Sciatic nerve (tissue), 2 donors: Measurements from ENCODE around the gene TBC1D10B. TPM values are rescaled to one million over a fixed set of nuclear protein-coding genes. Genes with fewer than 3 reads are reported as not detected.

Experiments used
- ATAC-seq: fragments of 200-7000 bp; cut with Tn5 transposase; one replicate; pipeline ENCODE4 v1.9.1; 2020; ENCODE audit warnings: mild to moderate bottlenecking, moderate library complexity
- DNase-seq: peaks from one replicate; pipeline ENCODE4 v3.0.0-alpha.2; 2020; ENCODE audit warnings: low spot score
- intact Hi-C: fragments of 100-400 bp; cut with DNase I; formaldehyde crosslinking; loops from one replicate; pipeline ENCODE4 v1.14.2; 2022
- total RNA-seq: library from RNA; stranded (reverse); fragmentation: NEBNext Ultra II Directional; extraction: Animal tissue kit (Norgen Biotek cat#: 25700); gene quantifications from one replicate; pipeline ENCODE4 v1.2.1, GENCODE V29; 2021
- donor health status: DM: no; HTN: no; CAD: no.
- donor health status: DM: no; HTN: no; CAD: no.

TBC1D10B gene
- total RNA-seq: 39.6 TPM

GRCh38 chr16:30370456-30371247, at the start of gene TBC1D10B:
Gene TBC1D10B, minus strand, starts transcription at chr16:30370494. Its CDS starts 311 bp downstream, at chr16:30370183.
- DNase-seq (peak; percentile 99), ATAC-seq (peak; percentile 97)
- intact Hi-C loops: no loop called here

GRCh38 chr16:30418350-30419181, 48.3 kb upstream of the TBC1D10B start:
- DNase-seq (no peak), ATAC-seq (peak; percentile 16)
- intact Hi-C loops: no loop called here

DNA sequence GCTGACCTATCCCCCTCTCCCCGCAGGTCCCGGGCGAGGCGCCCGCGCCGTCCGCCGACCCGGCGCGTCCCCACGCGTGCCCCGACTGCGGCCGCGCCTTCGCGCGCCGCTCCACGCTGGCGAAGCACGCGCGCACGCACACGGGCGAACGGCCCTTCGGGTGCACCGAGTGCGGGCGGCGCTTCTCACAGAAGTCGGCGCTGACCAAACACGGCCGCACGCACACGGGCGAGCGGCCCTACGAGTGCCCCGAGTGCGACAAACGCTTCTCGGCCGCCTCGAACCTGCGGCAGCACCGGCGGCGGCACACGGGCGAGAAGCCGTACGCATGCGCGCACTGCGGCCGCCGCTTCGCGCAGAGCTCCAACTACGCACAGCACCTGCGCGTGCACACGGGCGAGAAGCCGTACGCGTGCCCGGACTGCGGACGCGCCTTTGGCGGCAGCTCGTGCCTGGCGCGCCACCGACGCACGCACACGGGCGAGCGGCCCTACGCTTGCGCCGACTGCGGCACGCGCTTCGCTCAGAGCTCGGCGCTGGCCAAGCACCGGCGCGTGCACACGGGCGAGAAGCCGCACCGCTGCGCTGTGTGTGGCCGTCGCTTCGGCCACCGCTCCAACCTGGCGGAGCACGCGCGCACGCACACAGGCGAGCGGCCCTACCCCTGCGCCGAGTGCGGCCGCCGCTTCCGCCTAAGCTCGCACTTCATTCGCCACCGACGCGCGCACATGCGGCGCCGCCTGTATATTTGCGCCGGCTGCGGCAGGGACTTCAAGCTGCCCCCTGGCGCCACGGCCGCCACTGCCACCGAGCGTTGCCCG, 47.4 kb upstream of the TBC1D10B start:
- DNase-seq (peak; percentile 86), ATAC-seq (peak; percentile 95)
- intact Hi-C loops: no loop called here

- ATAC-seq: no peak
- DNase-seq: no peak
- intact Hi-C loops: no loop called here
Observed at GRCh38 chr16:30416624-30417528, 46.6 kb upstream of the TBC1D10B start.

DNA sequence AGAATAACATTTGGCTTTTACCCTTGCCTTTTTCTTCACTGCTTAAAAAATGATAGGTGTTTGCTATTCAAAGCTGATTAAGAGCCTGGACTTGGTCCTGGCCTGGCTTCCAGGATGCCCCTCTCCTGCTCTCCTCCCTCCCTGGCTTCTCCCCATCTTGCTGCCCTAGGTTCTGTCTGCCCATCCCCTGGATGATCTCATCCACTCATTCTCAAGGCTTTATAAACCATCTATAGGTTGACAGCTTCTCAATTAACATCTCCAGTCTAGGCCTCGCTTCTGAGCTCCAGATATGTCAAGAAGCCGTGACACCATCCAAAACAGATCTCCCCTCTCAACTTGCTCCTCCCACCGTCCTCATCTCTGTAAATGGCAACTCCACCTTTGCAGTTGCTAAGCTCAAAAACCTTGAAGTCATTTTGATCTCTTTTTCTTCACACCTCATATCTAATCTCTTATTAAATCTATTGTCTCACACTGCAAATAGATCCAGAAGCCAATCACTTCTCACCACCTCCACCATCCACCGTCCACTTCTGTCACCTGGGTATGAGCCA, 45.8 kb upstream of the TBC1D10B start:
- DNase-seq (no peak), ATAC-seq (no peak)
- intact Hi-C loops: no loop called here

DNA sequence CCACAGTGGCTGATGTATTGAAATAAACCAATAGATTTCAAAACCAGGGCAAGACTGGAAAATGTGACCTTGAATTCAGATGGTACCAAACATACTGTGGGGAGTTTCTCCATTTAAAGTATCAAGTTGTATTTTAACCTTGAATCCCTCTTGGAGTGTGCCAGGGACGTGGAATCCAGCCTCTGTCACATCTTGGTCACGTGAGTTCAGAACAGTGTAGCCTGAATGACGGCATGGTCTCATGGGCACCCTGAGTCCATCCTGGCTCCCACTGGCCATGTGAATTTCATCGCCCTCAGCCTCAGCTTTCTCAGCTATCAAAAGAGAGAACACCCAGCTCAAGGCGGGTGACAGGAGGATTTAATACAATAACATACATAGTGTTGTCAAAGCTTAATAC, 43.9 kb upstream of the TBC1D10B start:
- intact Hi-C loops: no loop called here
- DNase-seq (no peak), ATAC-seq (no peak)

DNA sequence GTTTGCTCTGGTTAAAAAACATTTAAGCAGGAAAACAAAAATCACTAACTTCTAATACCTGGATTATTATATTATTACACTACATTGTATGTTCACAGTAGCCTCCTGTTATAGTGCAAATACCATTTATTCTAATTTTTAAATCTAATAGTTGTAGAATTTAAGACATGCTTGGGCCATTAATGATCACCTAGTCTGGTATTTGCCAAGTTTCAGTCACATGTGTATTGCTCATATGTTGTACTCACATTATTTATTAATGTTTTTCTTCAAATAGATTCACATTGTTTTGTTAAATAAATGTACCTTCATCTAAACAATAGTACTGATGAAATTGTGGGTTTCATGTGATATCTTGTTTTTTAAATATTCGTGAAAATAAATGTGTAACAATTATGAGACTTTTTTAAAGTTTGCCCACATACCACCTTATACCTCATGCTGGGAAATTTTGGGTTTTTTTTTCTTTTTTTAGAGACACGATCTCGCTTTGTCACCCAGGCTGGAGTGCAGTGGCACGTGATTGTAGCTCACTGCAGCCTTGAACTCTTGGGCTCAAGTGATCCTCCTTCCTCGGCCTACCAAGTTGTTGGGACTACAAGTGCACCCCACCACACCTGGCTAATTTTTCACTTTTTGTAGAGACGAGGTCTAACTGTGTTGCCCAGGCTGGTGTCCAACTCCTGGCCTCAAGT, 43.0 kb upstream of the TBC1D10B start:
- no peak for DNase-seq
- intact Hi-C loops: no loop called here
- ATAC-seq: no peak

- intact Hi-C loops: loop anchor here (10.0 kb wide), 1 partner anchor 315 kb away; the partner anchor contains the start of genes TBX6 and YPEL3
- ATAC-seq: peak; percentile 80
- peak; percentile 96 for DNase-seq
Observed at GRCh38 chr16:30409125-30410060, 39.1 kb upstream of the TBC1D10B start.

DNA sequence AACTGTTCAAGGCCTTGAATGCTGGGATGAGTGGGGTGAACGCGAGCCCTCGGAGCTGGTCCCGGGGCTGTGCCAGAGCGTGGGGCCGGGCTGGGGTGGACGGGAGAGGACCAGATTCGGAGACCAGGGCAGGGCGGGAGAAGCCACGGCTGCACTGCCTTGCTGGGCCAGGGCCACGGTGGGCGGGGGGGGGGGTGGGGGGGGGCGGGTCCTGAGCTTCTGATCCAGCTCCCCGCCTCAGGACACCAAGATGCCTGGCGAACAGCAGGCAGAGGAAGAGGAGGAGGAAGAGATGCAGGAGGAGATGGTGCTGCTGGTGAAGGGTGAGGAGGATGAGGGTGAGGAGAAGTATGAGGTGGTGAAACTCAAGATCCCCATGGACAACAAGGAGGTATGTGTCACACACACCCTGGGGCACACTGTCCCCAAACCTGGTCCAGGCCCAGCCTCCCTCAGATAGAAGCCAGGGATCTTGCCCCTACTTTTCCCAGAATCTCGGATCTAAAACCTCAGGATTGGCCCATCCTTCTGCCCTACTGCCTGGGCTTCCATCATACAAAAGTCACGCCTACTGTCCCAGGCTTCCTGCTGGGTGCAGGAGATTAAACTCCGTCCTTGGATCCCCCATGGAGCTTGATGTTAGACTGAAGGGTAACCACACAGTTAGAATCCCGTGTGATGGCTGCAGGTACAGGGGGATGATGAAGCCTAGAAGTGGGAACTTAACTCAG, 37.7 kb upstream of the TBC1D10B start:
- intact Hi-C loops: loop anchor here (10.0 kb wide), 1 partner anchor 313 kb away; the partner anchor contains the start of genes TBX6 and YPEL3
- DNase-seq (no peak), ATAC-seq (peak; percentile 11)

GRCh38 chr16:30407102-30407803, 37.0 kb upstream of the TBC1D10B start, which contains the start of gene ZNF771:
Gene ZNF771, plus strand, starts transcription at chr16:30407606. Its CDS starts 448 bp downstream, at chr16:30408054.
- intact Hi-C loops: loop anchor here (10.0 kb wide), 1 partner anchor 312 kb away; the partner anchor contains the start of genes TBX6 and YPEL3
- DNase-seq (peak; percentile 97), ATAC-seq (peak; percentile 97)

GRCh38 chr16:30406795-30407101, 36.5 kb upstream of the TBC1D10B start:
- intact Hi-C loops: loop anchor here (10.0 kb wide), 1 partner anchor 312 kb away; the partner anchor contains the start of genes TBX6 and YPEL3
- ATAC-seq (no peak), DNase-seq (no peak)

DNA sequence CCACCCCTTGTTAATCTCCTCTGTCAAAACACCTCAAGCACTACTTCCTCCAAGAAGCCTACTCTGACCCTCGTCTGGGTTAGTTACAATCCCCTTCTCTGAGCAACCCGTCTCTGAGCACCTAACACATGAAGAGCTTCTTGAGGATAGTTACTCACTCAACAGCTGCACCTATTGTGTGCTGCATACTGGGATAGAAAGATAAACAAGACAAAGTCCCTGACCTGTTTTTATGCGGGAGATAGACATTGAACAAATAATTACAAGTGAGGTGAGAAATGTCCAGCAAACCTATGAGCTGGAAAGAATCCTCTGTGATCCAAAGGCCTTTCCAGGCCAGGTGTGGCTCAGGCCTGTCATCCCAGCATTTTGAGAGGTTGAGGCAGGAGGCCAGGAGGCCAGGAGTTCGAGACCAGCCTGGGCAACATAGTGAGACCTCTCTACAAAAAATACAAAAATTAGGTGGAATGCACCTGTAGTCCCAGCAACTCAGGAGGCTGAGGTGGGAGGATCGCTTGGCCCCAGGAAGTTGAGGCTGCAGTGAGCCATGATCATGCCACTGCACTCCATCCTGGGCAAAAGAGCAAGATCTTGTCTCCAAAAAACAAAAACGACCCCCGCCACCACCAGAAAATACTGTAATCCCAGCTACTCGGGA, 31.6 kb upstream of the TBC1D10B start:
- DNase-seq: no peak
- intact Hi-C loops: loop anchor here (10.0 kb wide), 1 partner anchor 307 kb away; the partner anchor contains the start of genes TBX6 and YPEL3
- ATAC-seq: no peak

GRCh38 chr16:30399435-30400186, 29.3 kb upstream of the TBC1D10B start:
- no peak for DNase-seq
- ATAC-seq: no peak
- intact Hi-C loops: loop anchor here (10.0 kb wide), 1 partner anchor 305 kb away; the partner anchor contains the start of genes TBX6 and YPEL3
